WTC11 (cell line): ENCODE measurements around the gene TBCEL. TPM values are rescaled to one million over a fixed set of nuclear protein-coding genes. Genes with fewer than 3 reads are reported as not detected.

Experiments
- ATAC-seq: fragments of 200-7000 bp; cut with Tn5 transposase; 2 replicates; pipeline ENCODE4 v1.10.0; 2021; ENCODE audit warnings: mild to moderate bottlenecking, moderate library complexity
- CTCF ChIA-PET: fragments of 300-600 bp; sonication (Branson Sonifier 250); formaldehyde crosslinking; loops from one replicate; lab custom pipeline; 2021; ENCODE audit warnings: antibody characterized with exemption; lab: Charles Lee
- POLR2A ChIA-PET: fragments of 350-600 bp; sonication (Branson Sonifier 250); formaldehyde crosslinking; loops from one replicate; lab custom pipeline; 2021; ENCODE audit warnings: antibody characterized with exemption; lab: Charles Lee
- DNase-seq: peaks from one replicate; pipeline ENCODE4 v3.0.0; 2021; ENCODE audit warnings: low spot score
- H3K27ac Mint-ChIP-seq: 2 replicates; pipeline ENCODE4 v1.8.0; 2021; ENCODE audit warnings: mixed read lengths
- H3K27me3 Mint-ChIP-seq: 2 replicates; pipeline ENCODE4 v1.8.0; 2021; ENCODE audit warnings: low read depth, mild to moderate bottlenecking, moderate library complexity, mixed read lengths
- H3K36me3 Mint-ChIP-seq: 2 replicates; pipeline ENCODE4 v1.8.0; 2021; ENCODE audit warnings: mixed read lengths
- H3K4me1 Mint-ChIP-seq: 2 replicates; pipeline ENCODE4 v1.8.0; 2022; ENCODE audit warnings: mixed read lengths
- H3K4me3 Mint-ChIP-seq: 2 replicates; pipeline ENCODE4 v1.8.0; 2021; ENCODE audit warnings: mild to moderate bottlenecking, moderate library complexity, mixed read lengths
- H3K9me3 Mint-ChIP-seq: 2 replicates; pipeline ENCODE4 v1.8.0; 2021; ENCODE audit warnings: mixed read lengths
- CBFB ChIP-seq: sonication (generic); formaldehyde crosslinking; IDR thresholded peaks from 2 replicates; pipeline ENCODE4 v1.8.1; 2022; ENCODE audit warnings: mild to moderate bottlenecking, low read depth, missing genetic modification reagents
- CREB1 ChIP-seq: sonication (generic); formaldehyde crosslinking; IDR thresholded peaks from 2 replicates; pipeline ENCODE4 v1.8.0; 2023; ENCODE audit warnings: mild to moderate bottlenecking, missing genetic modification reagents
- CREM ChIP-seq: sonication (generic); formaldehyde crosslinking; IDR thresholded peaks from 2 replicates; pipeline ENCODE4 v1.8.1; 2022; ENCODE audit warnings: mild to moderate bottlenecking, missing genetic modification reagents, moderate library complexity
- ETV6 ChIP-seq: sonication (generic); formaldehyde crosslinking; IDR thresholded peaks from 2 replicates; pipeline ENCODE4 v1.8.1; 2022; ENCODE audit warnings: mild to moderate bottlenecking, missing genetic modification reagents
- GRHL2 ChIP-seq: fragments of 250-450 bp; sonication (Bioruptor Pico); IDR thresholded peaks from 2 replicates; pipeline ENCODE4 v1.8.0; 2022; ENCODE audit warnings: mild to moderate bottlenecking, moderate library complexity; ENCODE audit not compliant: insufficient replicate concordance, severe bottlenecking
- GTF2I ChIP-seq: fragments of 250-450 bp; sonication (Bioruptor Pico); conservative IDR thresholded peaks from 2 replicates; pipeline ENCODE4 v1.4.0; 2021; ENCODE audit warnings: mild to moderate bottlenecking
- JAZF1 ChIP-seq: fragments of 250-450 bp; sonication (Bioruptor Pico); IDR thresholded peaks from 2 replicates; pipeline ENCODE4 v1.9.0; 2021; ENCODE audit warnings: moderate library complexity, mild to moderate bottlenecking, inconsistent platforms
- PRRX2 ChIP-seq: fragments of 250-450 bp; sonication (Bioruptor Pico); IDR thresholded peaks from 2 replicates; pipeline ENCODE4 v1.8.0; 2021; ENCODE audit warnings: mild to moderate bottlenecking
- TCF7 ChIP-seq: sonication (generic); formaldehyde crosslinking; IDR thresholded peaks from 2 replicates; pipeline ENCODE4 v1.8.0; 2022; ENCODE audit warnings: mild to moderate bottlenecking, low read depth, missing genetic modification reagents, moderate library complexity
- TEAD1 ChIP-seq: sonication (generic); formaldehyde crosslinking; IDR thresholded peaks from 2 replicates; pipeline ENCODE4 v1.8.0; 2022; ENCODE audit warnings: mild to moderate bottlenecking, missing genetic modification reagents
- ZNF416 ChIP-seq: fragments of 250-450 bp; sonication (Bioruptor Pico); IDR thresholded peaks from 2 replicates; pipeline ENCODE4 v1.9.0; 2021; ENCODE audit warnings: mild to moderate bottlenecking, inconsistent platforms
- total RNA-seq: library from RNA; stranded (reverse); gene quantifications from 3 replicates; pipeline ENCODE4 v1.2.3, GENCODE V29; 2021
- TF ChIP-seq, protein P1 (sequence below): fragments of 250-450 bp; sonication (Bioruptor Pico); IDR thresholded peaks from 2 replicates; pipeline ENCODE4 v1.9.0; 2021; ENCODE audit warnings: mild to moderate bottlenecking
- TF ChIP-seq, protein P2 (sequence below): fragments of 250-450 bp; sonication (Bioruptor Pico); IDR thresholded peaks from 2 replicates; pipeline ENCODE4 v1.9.0; 2021; ENCODE audit warnings: moderate library complexity, mild to moderate bottlenecking, inconsistent platforms, borderline replicate concordance
- TF ChIP-seq, protein P3 (sequence below): sonication (generic); formaldehyde crosslinking; IDR thresholded peaks from 2 replicates; pipeline ENCODE4 v1.8.1; 2023; ENCODE audit warnings: mild to moderate bottlenecking, missing genetic modification reagents
- TF ChIP-seq, protein P4 (sequence below): sonication (generic); formaldehyde crosslinking; IDR thresholded peaks from 2 replicates; pipeline ENCODE4 v1.8.1; 2023; ENCODE audit warnings: mild to moderate bottlenecking, missing genetic modification reagents
- TF ChIP-seq, protein P5 (sequence below): sonication (generic); formaldehyde crosslinking; IDR thresholded peaks from 2 replicates; pipeline ENCODE4 v1.8.1; 2023; ENCODE audit warnings: mild to moderate bottlenecking, missing genetic modification reagents, moderate library complexity
- TF ChIP-seq, protein P6 (sequence below): sonication (generic); formaldehyde crosslinking; IDR thresholded peaks from 2 replicates; pipeline ENCODE4 v1.8.0; 2023; ENCODE audit warnings: mild to moderate bottlenecking, missing genetic modification reagents
- TF ChIP-seq, protein P7 (sequence below): sonication (generic); formaldehyde crosslinking; IDR thresholded peaks from 2 replicates; pipeline ENCODE4 v1.8.1; 2022; ENCODE audit warnings: low read depth, missing genetic modification reagents, borderline replicate concordance

Gene TBCEL
- total RNA-seq, 1 experiment from 2014 or later: 9.5 TPM

DNA sequence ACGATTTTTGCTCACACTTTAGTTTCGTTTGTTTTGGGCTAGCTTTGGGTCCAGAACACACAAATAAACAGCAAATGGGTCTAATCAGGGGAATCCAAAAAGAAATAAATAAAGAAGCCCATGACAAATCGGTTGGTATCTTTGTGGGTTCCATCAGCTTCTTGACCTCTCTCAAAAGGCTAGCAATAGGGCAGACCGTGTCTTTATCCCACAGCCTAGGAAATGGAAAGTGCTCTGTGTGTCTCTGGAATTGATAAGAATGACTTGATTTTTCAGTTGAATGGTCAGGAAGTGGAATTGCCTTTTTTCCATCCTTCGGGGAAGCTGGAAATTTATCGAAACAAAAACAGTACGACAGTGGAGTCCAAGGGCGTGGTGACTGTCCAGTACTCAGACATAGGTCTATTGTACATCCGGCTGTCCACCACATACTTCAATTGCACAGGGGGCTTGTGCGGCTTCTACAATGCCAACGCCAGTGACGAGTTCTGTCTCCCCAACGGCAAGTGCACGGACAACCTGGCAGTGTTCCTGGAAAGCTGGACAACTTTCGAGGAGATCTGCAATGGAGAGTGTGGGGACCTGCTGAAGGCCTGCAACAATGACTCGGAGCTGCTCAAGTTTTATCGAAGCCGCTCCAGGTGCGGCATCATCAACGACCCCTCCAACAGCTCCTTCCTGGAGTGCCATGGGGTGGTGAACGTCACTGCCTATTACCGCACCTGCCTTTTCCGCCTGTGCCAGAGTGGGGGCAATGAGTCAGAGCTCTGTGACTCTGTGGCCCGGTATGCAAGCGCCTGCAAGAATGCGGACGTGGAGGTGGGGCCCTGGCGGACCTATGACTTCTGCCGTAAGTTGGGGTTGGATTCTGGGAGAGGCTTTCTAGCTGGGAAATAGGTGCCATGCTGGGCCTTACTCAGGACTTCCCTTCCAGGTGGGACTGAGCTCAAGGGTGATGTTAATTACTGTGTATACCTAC is 105.7 kb downstream of the TBCEL start:
- Mint-ChIP-seq H3K4me3 (no peak overlapping the region), H3K27ac (no peak overlapping the region), H3K4me1 (no peaks in the 10 kb centered on the region)
- ATAC-seq: no peak
- POLR2A ChIA-PET: no interaction called here
- TF ChIP-seq, protein P1, sequence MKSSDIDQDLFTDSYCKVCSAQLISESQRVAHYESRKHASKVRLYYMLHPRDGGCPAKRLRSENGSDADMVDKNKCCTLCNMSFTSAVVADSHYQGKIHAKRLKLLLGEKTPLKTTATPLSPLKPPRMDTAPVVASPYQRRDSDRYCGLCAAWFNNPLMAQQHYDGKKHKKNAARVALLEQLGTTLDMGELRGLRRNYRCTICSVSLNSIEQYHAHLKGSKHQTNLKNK: no peak
- TF ChIP-seq, protein P2, sequence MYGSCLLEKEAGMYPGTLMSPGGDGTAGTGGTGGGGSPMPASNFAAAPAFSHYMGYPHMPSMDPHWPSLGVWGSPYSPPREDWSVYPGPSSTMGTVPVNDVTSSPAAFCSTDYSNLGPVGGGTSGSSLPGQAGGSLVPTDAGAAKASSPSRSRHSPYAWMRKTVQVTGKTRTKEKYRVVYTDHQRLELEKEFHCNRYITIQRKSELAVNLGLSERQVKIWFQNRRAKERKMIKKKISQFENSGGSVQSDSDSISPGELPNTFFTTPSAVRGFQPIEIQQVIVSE: no peak
- TF ChIP-seq JAZF1 (CRISPR knock-in tag) (no peak), CBFB (CRISPR knock-in tag) (no peak), CREB1 (CRISPR knock-in tag) (no peak), CREM (no peak), GTF2I (CRISPR knock-in tag) (no peak), TCF7 (CRISPR knock-in tag) (no peak), PRRX2 (CRISPR knock-in tag) (no peak), ETV6 (CRISPR knock-in tag) (no peak), TEAD1 (CRISPR knock-in tag) (no peak), ZNF416 (no peak), GRHL2 (CRISPR knock-in tag) (no peak)
- TF ChIP-seq, protein P3, sequence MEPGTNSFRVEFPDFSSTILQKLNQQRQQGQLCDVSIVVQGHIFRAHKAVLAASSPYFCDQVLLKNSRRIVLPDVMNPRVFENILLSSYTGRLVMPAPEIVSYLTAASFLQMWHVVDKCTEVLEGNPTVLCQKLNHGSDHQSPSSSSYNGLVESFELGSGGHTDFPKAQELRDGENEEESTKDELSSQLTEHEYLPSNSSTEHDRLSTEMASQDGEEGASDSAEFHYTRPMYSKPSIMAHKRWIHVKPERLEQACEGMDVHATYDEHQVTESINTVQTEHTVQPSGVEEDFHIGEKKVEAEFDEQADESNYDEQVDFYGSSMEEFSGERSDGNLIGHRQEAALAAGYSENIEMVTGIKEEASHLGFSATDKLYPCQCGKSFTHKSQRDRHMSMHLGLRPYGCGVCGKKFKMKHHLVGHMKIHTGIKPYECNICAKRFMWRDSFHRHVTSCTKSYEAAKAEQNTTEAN (CRISPR knock-in tag): no peak
- TF ChIP-seq, protein P4, sequence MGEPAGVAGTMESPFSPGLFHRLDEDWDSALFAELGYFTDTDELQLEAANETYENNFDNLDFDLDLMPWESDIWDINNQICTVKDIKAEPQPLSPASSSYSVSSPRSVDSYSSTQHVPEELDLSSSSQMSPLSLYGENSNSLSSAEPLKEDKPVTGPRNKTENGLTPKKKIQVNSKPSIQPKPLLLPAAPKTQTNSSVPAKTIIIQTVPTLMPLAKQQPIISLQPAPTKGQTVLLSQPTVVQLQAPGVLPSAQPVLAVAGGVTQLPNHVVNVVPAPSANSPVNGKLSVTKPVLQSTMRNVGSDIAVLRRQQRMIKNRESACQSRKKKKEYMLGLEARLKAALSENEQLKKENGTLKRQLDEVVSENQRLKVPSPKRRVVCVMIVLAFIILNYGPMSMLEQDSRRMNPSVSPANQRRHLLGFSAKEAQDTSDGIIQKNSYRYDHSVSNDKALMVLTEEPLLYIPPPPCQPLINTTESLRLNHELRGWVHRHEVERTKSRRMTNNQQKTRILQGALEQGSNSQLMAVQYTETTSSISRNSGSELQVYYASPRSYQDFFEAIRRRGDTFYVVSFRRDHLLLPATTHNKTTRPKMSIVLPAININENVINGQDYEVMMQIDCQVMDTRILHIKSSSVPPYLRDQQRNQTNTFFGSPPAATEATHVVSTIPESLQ: no peak
- TF ChIP-seq, protein P5, sequence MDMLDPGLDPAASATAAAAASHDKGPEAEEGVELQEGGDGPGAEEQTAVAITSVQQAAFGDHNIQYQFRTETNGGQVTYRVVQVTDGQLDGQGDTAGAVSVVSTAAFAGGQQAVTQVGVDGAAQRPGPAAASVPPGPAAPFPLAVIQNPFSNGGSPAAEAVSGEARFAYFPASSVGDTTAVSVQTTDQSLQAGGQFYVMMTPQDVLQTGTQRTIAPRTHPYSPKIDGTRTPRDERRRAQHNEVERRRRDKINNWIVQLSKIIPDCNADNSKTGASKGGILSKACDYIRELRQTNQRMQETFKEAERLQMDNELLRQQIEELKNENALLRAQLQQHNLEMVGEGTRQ (CRISPR knock-in tag): no peak
- TF ChIP-seq, protein P6, sequence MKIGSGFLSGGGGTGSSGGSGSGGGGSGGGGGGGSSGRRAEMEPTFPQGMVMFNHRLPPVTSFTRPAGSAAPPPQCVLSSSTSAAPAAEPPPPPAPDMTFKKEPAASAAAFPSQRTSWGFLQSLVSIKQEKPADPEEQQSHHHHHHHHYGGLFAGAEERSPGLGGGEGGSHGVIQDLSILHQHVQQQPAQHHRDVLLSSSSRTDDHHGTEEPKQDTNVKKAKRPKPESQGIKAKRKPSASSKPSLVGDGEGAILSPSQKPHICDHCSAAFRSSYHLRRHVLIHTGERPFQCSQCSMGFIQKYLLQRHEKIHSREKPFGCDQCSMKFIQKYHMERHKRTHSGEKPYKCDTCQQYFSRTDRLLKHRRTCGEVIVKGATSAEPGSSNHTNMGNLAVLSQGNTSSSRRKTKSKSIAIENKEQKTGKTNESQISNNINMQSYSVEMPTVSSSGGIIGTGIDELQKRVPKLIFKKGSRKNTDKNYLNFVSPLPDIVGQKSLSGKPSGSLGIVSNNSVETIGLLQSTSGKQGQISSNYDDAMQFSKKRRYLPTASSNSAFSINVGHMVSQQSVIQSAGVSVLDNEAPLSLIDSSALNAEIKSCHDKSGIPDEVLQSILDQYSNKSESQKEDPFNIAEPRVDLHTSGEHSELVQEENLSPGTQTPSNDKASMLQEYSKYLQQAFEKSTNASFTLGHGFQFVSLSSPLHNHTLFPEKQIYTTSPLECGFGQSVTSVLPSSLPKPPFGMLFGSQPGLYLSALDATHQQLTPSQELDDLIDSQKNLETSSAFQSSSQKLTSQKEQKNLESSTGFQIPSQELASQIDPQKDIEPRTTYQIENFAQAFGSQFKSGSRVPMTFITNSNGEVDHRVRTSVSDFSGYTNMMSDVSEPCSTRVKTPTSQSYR: no peak
- TF ChIP-seq, protein P7, sequence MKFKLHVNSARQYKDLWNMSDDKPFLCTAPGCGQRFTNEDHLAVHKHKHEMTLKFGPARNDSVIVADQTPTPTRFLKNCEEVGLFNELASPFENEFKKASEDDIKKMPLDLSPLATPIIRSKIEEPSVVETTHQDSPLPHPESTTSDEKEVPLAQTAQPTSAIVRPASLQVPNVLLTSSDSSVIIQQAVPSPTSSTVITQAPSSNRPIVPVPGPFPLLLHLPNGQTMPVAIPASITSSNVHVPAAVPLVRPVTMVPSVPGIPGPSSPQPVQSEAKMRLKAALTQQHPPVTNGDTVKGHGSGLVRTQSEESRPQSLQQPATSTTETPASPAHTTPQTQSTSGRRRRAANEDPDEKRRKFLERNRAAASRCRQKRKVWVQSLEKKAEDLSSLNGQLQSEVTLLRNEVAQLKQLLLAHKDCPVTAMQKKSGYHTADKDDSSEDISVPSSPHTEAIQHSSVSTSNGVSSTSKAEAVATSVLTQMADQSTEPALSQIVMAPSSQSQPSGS (CRISPR knock-in tag): no peak
- TF ChIP-seq, all 79 proteins: peak for 0
- DNase-seq: no peak
- Mint-ChIP-seq H3K27me3 (no peaks in the 10 kb centered on the region), H3K36me3 (no peaks in the 10 kb centered on the region), H3K9me3 (no peaks in the 10 kb centered on the region)
- CTCF ChIA-PET: interaction anchor here (0.6 to 2.1 kb wide), 3 partner anchors 10 to 471 kb away, joined by 3 to 6 read pairs (median 5); no protein-coding TSS in a partner anchor
